Testis (tissue), 3 donors: ENCODE data around the gene GALNT12. TPM values are rescaled to one million over a fixed set of nuclear protein-coding genes. Genes with fewer than 3 reads are reported as not detected.

Experiments used
- DNase-seq: peaks from one replicate; pipeline ENCODE4 v3.0.0-alpha.2; 2019
- H3K27ac ChIP-seq, 2 donors: fragments of 200-600 bp; sonication (generic); one replicate each; pipeline ENCODE4 v1.5.1; 2019
- H3K27me3 ChIP-seq: fragments of 200-600 bp; sonication (generic); one replicate; pipeline ENCODE4 v1.5.1; 2019
- H3K36me3 ChIP-seq: fragments of 200-600 bp; sonication (generic); one replicate; pipeline ENCODE4 v1.5.1; 2017; ENCODE audit warnings: low read depth; ENCODE audit errors: missing control alignments
- H3K4me1 ChIP-seq: fragments of 200-600 bp; sonication (generic); one replicate; pipeline ENCODE4 v1.5.1; 2019
- H3K4me3 ChIP-seq, 2 donors: fragments of 200-600 bp; sonication (generic); one replicate each; pipeline ENCODE4 v1.5.1; 2017 to 2019
- H3K9me3 ChIP-seq: fragments of 200-600 bp; sonication (generic); one replicate; pipeline ENCODE4 v1.5.1; 2017
- CTCF ChIP-seq, 3 experiments: fragments of 450-650 bp in 2 of 3; fragments of 200-600 bp in 1 of 3; sonication (generic) in 1 of 3; IDR thresholded peaks; one replicate each; pipeline ENCODE4 v1.5.1; 2016 to 2019; ENCODE audit warnings: antibody characterized with exemption in 3 of 3, mild to moderate bottlenecking in 2 of 3, moderate library complexity in 1 of 3
- POLR2A ChIP-seq: fragments of 450-650 bp; IDR thresholded peaks from one replicate; pipeline ENCODE4 v1.6.1; 2017; ENCODE audit warnings: antibody characterized with exemption, mild to moderate bottlenecking, moderate library complexity
- WGBS, 2 donors: methylation state at CpG; one replicate each; pipeline ENCODE4 v1.1.5; 2018; 5-methylcytosine and 5-hydroxymethylcytosine counted together
- intact Hi-C: fragments of 100-400 bp; cut with DNase I; formaldehyde crosslinking; loops from one replicate; pipeline ENCODE4 v1.15.1; 2023; ENCODE audit warnings: low total_unique reads
- polyA plus RNA-seq: library from polyadenylated mRNA; stranded (reverse); fragments of 350-450 nt; fragmentation: Illumina TruSeq; extraction: RNeasy Lipid Tissue Mini Kit (QIAGEN cat#74804); gene quantifications from one replicate; pipeline ENCODE4 v1.2.3, GENCODE V29; 2014; ENCODE audit warnings: low read depth, low replicate concordance; ENCODE audit not compliant: insufficient read depth
- total RNA-seq, 2 donors: library from RNA; depleted of rRNA; stranded (reverse); fragments of >200 nt; gene quantifications; one replicate each; pipeline ENCODE4 v1.2.3, GENCODE V29; 2016

Gene GALNT12
- total and polyA plus RNA-seq, 3 donors from 2014 or later = 6.9 to 8.0 (median 7.5) TPM

- WGBS, 2 donors = 96% methylated on average over 2 of the region's 2 CpGs
- TF ChIP-seq POLR2A = no peak
- no peak for TF ChIP-seq CTCF (IDR thresholded peaks at IDR 0.05)
- intact Hi-C loops = no loop called here
- no peak overlapping the region for H3K4me3 ChIP-seq
- DNase-seq = no peak
- H3K36me3 ChIP-seq = no peaks in the 10 kb centered on the region
- no peaks in the 10 kb centered on the region for H3K9me3 ChIP-seq
- H3K27me3 ChIP-seq = no peaks in the 10 kb centered on the region
- no peak overlapping the region for H3K27ac ChIP-seq
- H3K4me1 ChIP-seq = no peaks in the 10 kb centered on the region
Measured at GRCh38 chr9:98896632-98897031, 89.2 kb downstream of the GALNT12 start.

- DNase-seq = no peak
- no peaks in the 10 kb centered on the region for H3K36me3 ChIP-seq
- TF ChIP-seq POLR2A = no peak
- TF ChIP-seq CTCF (IDR thresholded peaks at IDR 0.05) = no peak
- no peaks in the 10 kb centered on the region for H3K9me3 ChIP-seq
- H3K4me3 ChIP-seq = no peak overlapping the region
- H3K27ac ChIP-seq = no peak overlapping the region
- intact Hi-C loops = no loop called here
- H3K4me1 ChIP-seq = no peaks in the 10 kb centered on the region
- WGBS, 2 donors = 50 to 55% methylated on average over 1 of the region's 1 CpG
- H3K27me3 ChIP-seq = no peaks in the 10 kb centered on the region
Measured at GRCh38 chr9:98897745-98898144, 90.3 kb downstream of the GALNT12 start.

GRCh38 chr9:98899408-98900056, 92.1 kb downstream of the GALNT12 start:
- no peaks in the 10 kb centered on the region for H3K36me3 ChIP-seq
- WGBS, 2 donors = 53 to 66% methylated on average over 4 of the region's 4 CpGs
- TF ChIP-seq POLR2A (no peak), CTCF (IDR thresholded peaks at IDR 0.05) (no peak)
- no peaks in the 10 kb centered on the region for H3K9me3 ChIP-seq
- intact Hi-C loops = no loop called here
- no peaks in the 10 kb centered on the region for H3K27me3 ChIP-seq
- H3K27ac ChIP-seq = no peak overlapping the region
- DNase-seq = no peak
- no peak overlapping the region for H3K4me3 ChIP-seq
- peaks cover 4% of the 10 kb centered on the region for H3K4me1 ChIP-seq

Other genes with a start within 250 kb of the GALNT12 start
- 1 to 10 TPM; 3.0 to 8.1 TPM for gene GABBR2, start 98.7 kb upstream of the GALNT12 start, total RNA-seq
- gene GABBR2, start 98.7 kb upstream of the GALNT12 start, polyA plus RNA-seq = 6.9 TPM
- gene ANKS6, start 11.1 kb upstream of the GALNT12 start, total RNA-seq = 10 to 100 TPM; 24.2 to 33.6 TPM
- gene ANKS6, start 11.1 kb upstream of the GALNT12 start, polyA plus RNA-seq = 12.8 TPM
- 10 to 100 TPM; 37.2 to 55.5 TPM for gene COL15A1, start 136.2 kb downstream of the GALNT12 start, total RNA-seq
- 49.4 TPM for gene COL15A1, start 136.2 kb downstream of the GALNT12 start, polyA plus RNA-seq